Activated T-cell treated with anti-CD3 and anti-CD28 coated beads, Interleukin-2, amount 50 U/mL, for 24 hours (primary cell): ENCODE results near the gene HERPUD2.
A peak's percentile ranks its signal among the peaks of the same experiment; 100 is the strongest.

Source experiments
- DNase-seq: peaks from one replicate; pipeline ENCODE4 v3.0.0-alpha.2; 2020
- H3K27ac Mint-ChIP-seq: 2 replicates; pipeline ENCODE4 v1.8.0; 2020; ENCODE audit warnings: mild to moderate bottlenecking, mixed read lengths
- H3K27me3 Mint-ChIP-seq: 2 replicates; pipeline ENCODE4 v1.8.0; 2020; ENCODE audit warnings: mixed read lengths
- H3K36me3 Mint-ChIP-seq: 2 replicates; pipeline ENCODE4 v1.8.0; 2020; ENCODE audit warnings: low read depth, mixed read lengths
- H3K4me1 Mint-ChIP-seq: 2 replicates; pipeline ENCODE4 v1.8.0; 2020; ENCODE audit warnings: low read depth, mixed read lengths
- H3K4me3 Mint-ChIP-seq: 2 replicates; pipeline ENCODE4 v1.8.0; 2020; ENCODE audit warnings: mild to moderate bottlenecking, moderate library complexity, mixed read lengths
- H3K9me3 Mint-ChIP-seq: 2 replicates; pipeline ENCODE4 v1.8.0; 2020; ENCODE audit warnings: mixed read lengths

The HERPUD2 gene

GRCh38 chr7:35721288-35721687, 26.4 kb upstream of the HERPUD2 start:
- Mint-ChIP-seq H3K27me3 (no peaks in the 10 kb centered on the region), H3K27ac (no peak overlapping the region), H3K4me1 (peaks cover 49% of the 10 kb centered on the region), H3K4me3 (no peak overlapping the region), H3K9me3 (peaks cover 6% of the 10 kb centered on the region), H3K36me3 (no peaks in the 10 kb centered on the region)
- DNase-seq = no peak

GRCh38 chr7:35720849-35721248, 25.9 kb upstream of the HERPUD2 start:
- Mint-ChIP-seq H3K27me3 (no peaks in the 10 kb centered on the region), H3K4me3 (no peak overlapping the region), H3K27ac (no peak overlapping the region), H3K36me3 (no peaks in the 10 kb centered on the region), H3K9me3 (peaks cover 6% of the 10 kb centered on the region), H3K4me1 (peaks cover 45% of the 10 kb centered on the region)
- DNase-seq = no peak

DNA sequence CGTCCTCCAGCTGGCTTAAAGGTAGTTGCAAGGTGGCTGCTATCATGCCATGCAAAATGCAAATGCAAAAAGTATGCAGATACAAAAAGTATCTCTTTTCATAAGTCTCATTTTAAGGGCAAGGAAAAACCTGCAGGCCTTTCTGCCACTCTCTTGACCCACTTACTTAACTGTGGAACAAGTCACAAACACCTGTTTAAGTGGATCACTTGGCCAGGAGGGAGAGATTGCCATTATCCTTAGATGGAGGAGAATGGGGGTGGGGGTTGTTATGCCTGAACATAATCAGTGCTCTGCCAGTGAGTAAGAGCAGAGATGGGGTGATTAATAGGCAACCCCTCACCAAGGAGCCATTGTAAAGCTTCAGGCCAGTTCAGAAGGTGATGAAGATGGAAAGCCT, 25.1 kb upstream of the HERPUD2 start:
- Mint-ChIP-seq H3K27me3 (no peaks in the 10 kb centered on the region), H3K9me3 (peaks cover 6% of the 10 kb centered on the region), H3K27ac (no peak overlapping the region), H3K4me3 (no peak overlapping the region), H3K36me3 (no peaks in the 10 kb centered on the region), H3K4me1 (peaks cover 40% of the 10 kb centered on the region)
- no peak for DNase-seq

GRCh38 chr7:35718047-35718446, 23.1 kb upstream of the HERPUD2 start:
- H3K36me3 Mint-ChIP-seq = no peaks in the 10 kb centered on the region
- H3K27me3 Mint-ChIP-seq = no peaks in the 10 kb centered on the region
- no peak overlapping the region for H3K27ac Mint-ChIP-seq
- H3K4me1 Mint-ChIP-seq = peaks cover 21% of the 10 kb centered on the region
- H3K4me3 Mint-ChIP-seq = no peak overlapping the region
- DNase-seq = no peak
- peaks cover 3% of the 10 kb centered on the region for H3K9me3 Mint-ChIP-seq

DNA sequence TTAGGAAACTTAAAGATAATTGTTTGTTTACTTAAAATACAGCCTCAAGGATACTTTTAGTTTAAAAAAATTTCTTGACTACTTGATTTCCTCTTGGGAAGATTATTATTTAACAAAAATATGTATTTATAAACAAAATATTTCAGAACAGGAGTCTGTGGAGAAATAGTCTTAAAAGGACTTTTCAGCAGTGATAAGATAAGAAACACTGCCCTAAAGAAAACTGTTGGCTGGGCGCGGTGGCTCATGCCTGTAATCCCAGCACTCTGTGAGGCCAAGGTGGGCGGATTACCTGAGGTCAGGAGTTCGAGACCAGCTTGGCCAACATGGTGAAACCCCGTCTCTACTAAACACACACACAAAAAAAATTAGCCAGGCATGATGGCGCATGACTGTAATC, 22.6 kb upstream of the HERPUD2 start:
- Mint-ChIP-seq H3K27ac (no peak overlapping the region), H3K36me3 (no peaks in the 10 kb centered on the region), H3K4me1 (peaks cover 15% of the 10 kb centered on the region), H3K4me3 (no peak overlapping the region), H3K27me3 (no peaks in the 10 kb centered on the region), H3K9me3 (no peaks in the 10 kb centered on the region)
- DNase-seq = no peak

GRCh38 chr7:35717013-35717412, 22.1 kb upstream of the HERPUD2 start:
- no peak for DNase-seq
- no peaks in the 10 kb centered on the region for H3K36me3 Mint-ChIP-seq
- H3K27me3 Mint-ChIP-seq = no peaks in the 10 kb centered on the region
- peaks cover 10% of the 10 kb centered on the region for H3K4me1 Mint-ChIP-seq
- H3K9me3 Mint-ChIP-seq = no peaks in the 10 kb centered on the region
- H3K4me3 Mint-ChIP-seq = no peak overlapping the region
- no peak overlapping the region for H3K27ac Mint-ChIP-seq

DNA sequence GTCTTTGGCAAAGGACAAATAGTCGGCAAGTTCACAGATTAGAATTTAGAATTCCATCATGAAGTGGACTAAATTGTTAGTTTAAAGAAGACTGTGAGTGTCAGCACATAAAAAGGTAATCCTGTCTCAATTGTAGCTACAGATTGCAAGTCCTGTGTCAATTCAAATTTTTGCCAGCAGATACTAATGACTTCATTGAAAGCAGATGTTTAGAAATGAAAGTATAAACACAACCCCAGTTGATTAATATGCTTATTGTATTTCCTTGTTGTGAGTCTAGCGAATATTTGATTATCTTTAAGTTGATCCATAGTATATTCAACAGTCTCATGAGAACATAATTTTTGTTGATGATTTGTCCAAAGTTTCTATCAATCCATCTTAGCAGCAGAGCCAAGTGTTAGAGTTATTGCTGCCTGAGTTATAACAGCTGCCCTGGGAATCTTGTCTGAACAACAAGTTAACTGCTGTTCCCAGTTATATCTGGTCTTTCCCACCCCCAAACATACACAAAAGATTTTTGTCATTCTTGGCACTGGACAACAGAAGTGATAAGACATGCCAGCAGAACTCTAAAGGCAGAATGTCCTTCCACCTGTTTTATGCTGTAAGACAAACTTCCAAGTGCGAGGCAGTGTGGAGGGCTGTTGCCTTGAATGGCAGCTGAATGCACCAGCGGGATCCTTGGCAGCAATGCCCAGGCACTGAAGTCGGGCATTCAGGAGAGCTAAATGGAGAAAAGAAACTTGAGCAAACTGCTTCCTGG, 21.3 kb upstream of the HERPUD2 start:
- H3K36me3 Mint-ChIP-seq = no peaks in the 10 kb centered on the region
- no peaks in the 10 kb centered on the region for H3K27me3 Mint-ChIP-seq
- peaks cover 2% of the 10 kb centered on the region for H3K4me1 Mint-ChIP-seq
- no peak overlapping the region for H3K27ac Mint-ChIP-seq
- no peak for DNase-seq
- H3K4me3 Mint-ChIP-seq = no peak overlapping the region
- H3K9me3 Mint-ChIP-seq = no peaks in the 10 kb centered on the region

DNA sequence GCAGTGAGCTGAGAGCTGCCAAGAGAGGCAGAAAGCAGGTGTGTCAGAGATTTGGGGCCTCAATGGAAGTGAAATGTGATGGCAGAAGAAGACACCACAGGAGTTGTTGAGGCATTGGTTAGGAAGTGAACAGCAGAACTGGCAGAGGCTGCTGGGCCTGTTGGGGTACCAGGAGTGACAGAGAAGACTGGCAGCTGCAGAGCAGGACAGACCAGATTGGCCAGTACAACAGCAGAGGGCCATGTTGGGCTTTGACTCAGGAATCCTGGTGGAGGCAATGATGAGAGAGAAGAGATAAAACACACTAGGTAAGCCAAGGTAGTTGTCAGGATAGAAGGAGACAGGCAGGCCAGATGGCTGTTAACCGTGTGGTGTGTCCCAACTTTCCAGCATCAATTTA, 19.9 kb upstream of the HERPUD2 start:
- Mint-ChIP-seq H3K36me3 (no peaks in the 10 kb centered on the region), H3K27ac (no peak overlapping the region), H3K9me3 (no peaks in the 10 kb centered on the region), H3K4me3 (no peak overlapping the region), H3K4me1 (peaks cover 8% of the 10 kb centered on the region), H3K27me3 (no peaks in the 10 kb centered on the region)
- DNase-seq = no peak

GRCh38 chr7:35714407-35714806, 19.5 kb upstream of the HERPUD2 start:
- H3K9me3 Mint-ChIP-seq = no peaks in the 10 kb centered on the region
- peaks cover 12% of the 10 kb centered on the region for H3K4me1 Mint-ChIP-seq
- no peaks in the 10 kb centered on the region for H3K36me3 Mint-ChIP-seq
- no peak overlapping the region for H3K27ac Mint-ChIP-seq
- H3K4me3 Mint-ChIP-seq = no peak overlapping the region
- no peak for DNase-seq
- no peaks in the 10 kb centered on the region for H3K27me3 Mint-ChIP-seq

- Mint-ChIP-seq H3K9me3 (no peaks in the 10 kb centered on the region), H3K27ac (no peak overlapping the region), H3K27me3 (no peaks in the 10 kb centered on the region), H3K4me1 (peaks cover 16% of the 10 kb centered on the region), H3K36me3 (no peaks in the 10 kb centered on the region), H3K4me3 (no peak overlapping the region)
- no peak for DNase-seq
These were observed 17.8 kb upstream of the HERPUD2 start for GRCh38 chr7:35712563-35713226.

DNA sequence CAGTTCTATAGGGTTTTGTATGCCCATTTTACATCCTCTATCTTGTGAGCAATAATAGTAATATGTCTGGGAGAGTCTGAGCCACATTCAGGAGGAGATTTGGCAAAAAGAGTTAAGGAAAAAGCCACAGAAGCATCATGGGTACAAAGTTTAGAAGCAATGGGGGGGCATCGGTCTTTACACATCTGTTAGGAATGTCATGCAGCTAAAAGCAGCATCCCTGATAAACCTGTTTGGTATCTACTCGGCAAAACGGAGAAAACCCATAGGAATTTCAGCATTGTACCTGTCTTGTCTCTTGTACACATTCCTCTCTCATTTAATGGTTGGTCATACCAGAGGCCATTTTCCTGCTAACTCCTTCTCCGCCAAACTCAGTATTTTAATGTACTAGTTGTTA, 12.5 kb upstream of the HERPUD2 start:
- no peak for DNase-seq
- H3K4me1 Mint-ChIP-seq = peaks cover 19% of the 10 kb centered on the region
- no peaks in the 10 kb centered on the region for H3K9me3 Mint-ChIP-seq
- H3K4me3 Mint-ChIP-seq = no peak overlapping the region
- H3K36me3 Mint-ChIP-seq = no peaks in the 10 kb centered on the region
- no peak overlapping the region for H3K27ac Mint-ChIP-seq
- H3K27me3 Mint-ChIP-seq = no peaks in the 10 kb centered on the region

DNA sequence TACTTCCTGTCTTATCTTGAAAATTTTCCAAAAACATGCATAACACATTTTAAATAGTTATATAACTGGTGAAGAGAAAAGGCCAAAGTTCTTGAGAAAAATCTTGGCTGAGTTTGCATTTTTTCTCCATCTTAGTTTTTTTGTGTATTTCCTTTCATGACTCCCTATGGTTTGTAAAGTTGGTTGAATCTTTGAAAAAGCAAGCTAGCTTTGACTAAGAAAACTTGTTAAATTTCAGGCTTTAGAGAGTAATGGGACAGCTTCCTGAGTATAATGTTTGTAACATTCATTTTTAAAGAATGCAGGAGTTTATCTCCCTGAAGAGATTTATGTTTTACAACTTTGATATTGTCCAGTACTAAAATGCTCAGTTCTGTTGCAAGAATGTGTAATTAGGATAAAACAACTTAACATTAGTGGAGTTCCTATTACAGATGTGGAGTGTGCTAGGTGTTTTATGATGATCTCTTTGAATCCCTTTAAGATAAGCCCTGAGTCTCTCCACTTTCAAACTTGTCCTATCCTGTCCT, 11.1 kb upstream of the HERPUD2 start:
- Mint-ChIP-seq H3K36me3 (no peaks in the 10 kb centered on the region), H3K4me1 (peaks cover 27% of the 10 kb centered on the region), H3K27ac (no peak overlapping the region), H3K4me3 (no peak overlapping the region), H3K9me3 (no peaks in the 10 kb centered on the region), H3K27me3 (no peaks in the 10 kb centered on the region)
- DNase-seq = no peak

DNA sequence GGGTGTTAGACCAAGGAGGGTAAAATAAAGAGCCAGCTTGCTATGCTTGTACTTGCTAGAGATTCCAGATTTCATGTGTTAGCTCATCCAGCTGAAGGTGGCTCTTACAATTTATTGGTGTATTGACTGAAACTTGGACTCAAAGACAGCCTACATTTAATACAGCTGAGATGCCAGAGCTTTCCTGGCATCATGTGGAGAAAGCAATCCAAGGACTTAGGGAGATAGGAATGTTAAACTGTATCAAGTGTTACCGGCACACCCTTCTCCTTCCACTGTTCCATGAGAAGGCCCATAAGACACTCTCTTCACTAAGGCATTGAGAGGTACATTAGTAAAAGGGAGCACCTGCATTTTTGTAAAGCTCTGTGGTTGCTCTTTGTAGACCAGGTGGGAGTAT, 9.3 kb upstream of the HERPUD2 start:
- Mint-ChIP-seq H3K9me3 (no peaks in the 10 kb centered on the region), H3K4me1 (peaks cover 32% of the 10 kb centered on the region), H3K27ac (no peak overlapping the region), H3K4me3 (no peak overlapping the region), H3K27me3 (no peaks in the 10 kb centered on the region), H3K36me3 (no peaks in the 10 kb centered on the region)
- DNase-seq = no peak

- Mint-ChIP-seq H3K36me3 (no peaks in the 10 kb centered on the region), H3K27ac (no peak overlapping the region), H3K4me1 (peaks cover 31% of the 10 kb centered on the region), H3K4me3 (no peak overlapping the region), H3K9me3 (no peaks in the 10 kb centered on the region), H3K27me3 (no peaks in the 10 kb centered on the region)
- no peak for DNase-seq
These were observed 7.6 kb upstream of the HERPUD2 start for GRCh38 chr7:35702541-35702940.

- H3K27ac Mint-ChIP-seq = peak overlapping the region; percentile 89
- H3K27me3 Mint-ChIP-seq = no peaks in the 10 kb centered on the region
- no peak for DNase-seq
- H3K9me3 Mint-ChIP-seq = no peaks in the 10 kb centered on the region
- H3K4me3 Mint-ChIP-seq = no peak overlapping the region
- H3K4me1 Mint-ChIP-seq = peaks cover 41% of the 10 kb centered on the region
- peaks cover 9% of the 10 kb centered on the region for H3K36me3 Mint-ChIP-seq
These were observed 6.5 kb upstream of the HERPUD2 start for GRCh38 chr7:35701287-35701900.
